HEK293 (cell line): ENCODE data around the gene CUL9.

ENCODE experiments used
- CTCF ChIA-PET: fragments of 350-600 bp; formaldehyde crosslinking; extraction: SDS; loops from one replicate; lab custom pipeline; 2021; ENCODE audit warnings: antibody characterized with exemption; lab: Yijun Ruan, JAX
- POLR2A ChIA-PET: fragments of 300-600 bp; formaldehyde crosslinking; extraction: SDS; loops from one replicate; lab custom pipeline; 2020; ENCODE audit warnings: antibody characterized with exemption, inconsistent platforms; lab: Yijun Ruan, JAX
- H3K27ac ChIP-seq: fragments of 200-500 bp; sonication (Bioruptor generic); 2 replicates; pipeline ENCODE4 v1.5.1; 2014; ENCODE audit warnings: low read depth, low read length, control low read depth, inconsistent platforms; ENCODE audit errors: extremely low read depth
- H3K36me3 ChIP-seq, 2 experiments: fragments of 200-500 bp in 1 of 2; sonication (Bioruptor generic) in 1 of 2; 1 replicate in 1 of 2; 2 replicates in 1 of 2; pipeline ENCODE4 v1.5.1; 2014 to 2017; ENCODE audit warnings: inconsistent platforms in 2 of 2, low read length in 2 of 2; ENCODE audit not compliant: control insufficient read depth in 2 of 2, insufficient read depth in 1 of 2
- H3K4me1 ChIP-seq: fragments of 200-500 bp; sonication (Bioruptor generic); 2 replicates; pipeline ENCODE4 v1.5.1; 2014; ENCODE audit warnings: mild to moderate bottlenecking, low read length, inconsistent platforms; ENCODE audit not compliant: control insufficient read depth, insufficient read depth
- H3K4me3 ChIP-seq: 2 replicates; pipeline ENCODE4 v1.5.1; 2011; ENCODE audit warnings: low read depth, mild to moderate bottlenecking, control low read depth, low read length, moderate library complexity
- H3K9me3 ChIP-seq: fragments of 200-500 bp; sonication (Bioruptor generic); 2 replicates; pipeline ENCODE4 v1.5.1; 2014; ENCODE audit warnings: low read depth, low read length, inconsistent platforms; ENCODE audit not compliant: control insufficient read depth, insufficient read depth
- CTCF ChIP-seq: fragments of 450-650 bp; formaldehyde crosslinking; IDR thresholded peaks from 2 replicates; pipeline ENCODE4 v1.5.1; 2016; ENCODE audit warnings: missing biosample characterization, missing genetic modification characterization
- ZBTB26 ChIP-seq: fragments of 450-650 bp; formaldehyde crosslinking; optimal IDR thresholded peaks from 2 replicates; pipeline ENCODE3; 2016; ENCODE audit warnings: missing biosample characterization, mild to moderate bottlenecking, missing genetic modification characterization
- ZBTB48 ChIP-seq: fragments of 450-650 bp; formaldehyde crosslinking; IDR thresholded peaks from 2 replicates; pipeline ENCODE4 v1.5.1; 2016; ENCODE audit warnings: missing biosample characterization, missing genetic modification characterization
- ZFP41 ChIP-seq: fragments of 450-650 bp; formaldehyde crosslinking; IDR thresholded peaks from 2 replicates; pipeline ENCODE4 v1.5.1; 2016; ENCODE audit warnings: missing biosample characterization, missing genetic modification characterization, borderline replicate concordance
- ZIC2 ChIP-seq: fragments of 450-650 bp; formaldehyde crosslinking; IDR thresholded peaks from 2 replicates; pipeline ENCODE4 v1.5.1; 2016; ENCODE audit warnings: missing biosample characterization, missing genetic modification characterization
- ZNF2 ChIP-seq: fragments of 450-650 bp; formaldehyde crosslinking; IDR thresholded peaks from 2 replicates; pipeline ENCODE4 v1.5.1; 2016; ENCODE audit warnings: missing biosample characterization, missing genetic modification characterization
- ZNF23 ChIP-seq: fragments of 450-650 bp; formaldehyde crosslinking; IDR thresholded peaks from 2 replicates; pipeline ENCODE4 v1.5.1; 2016; ENCODE audit warnings: missing biosample characterization, missing genetic modification characterization, borderline replicate concordance
- ZNF274 ChIP-seq, 2 experiments: fragments of 200-500 bp in 1 of 2; fragments of 450-650 bp in 1 of 2; sonication (Bioruptor generic) in 1 of 2; formaldehyde crosslinking in 1 of 2; IDR thresholded peaks; 2 replicates each; pipeline versions ENCODE4 v1.5.1 to v1.6.1; 2014 to 2016; ENCODE audit warnings: borderline replicate concordance in 1 of 2, inconsistent platforms in 1 of 2, low read length in 1 of 2, missing biosample characterization in 1 of 2, missing genetic modification characterization in 1 of 2
- ZNF335 ChIP-seq: fragments of 450-650 bp; formaldehyde crosslinking; conservative IDR thresholded peaks from 2 replicates; pipeline ENCODE4 v1.5.1; 2016; ENCODE audit warnings: missing biosample characterization, missing genetic modification characterization
- ZNF341 ChIP-seq: fragments of 450-650 bp; formaldehyde crosslinking; IDR thresholded peaks from 2 replicates; pipeline ENCODE4; 2016; ENCODE audit warnings: low read depth, missing biosample characterization, missing genetic modification characterization
- ZNF600 ChIP-seq: fragments of 450-650 bp; formaldehyde crosslinking; IDR thresholded peaks from 2 replicates; pipeline ENCODE4 v1.5.1; 2016; ENCODE audit warnings: missing biosample characterization, missing genetic modification characterization
- ZNF654 ChIP-seq: fragments of 450-650 bp; formaldehyde crosslinking; IDR thresholded peaks from 2 replicates; pipeline ENCODE4 v1.5.1; 2016; ENCODE audit warnings: low read depth, missing biosample characterization, missing genetic modification characterization
- ZNF707 ChIP-seq: fragments of 450-650 bp; formaldehyde crosslinking; IDR thresholded peaks from 2 replicates; pipeline ENCODE4 v1.5.1; 2016; ENCODE audit warnings: missing biosample characterization, missing genetic modification characterization

Gene CUL9

GRCh38 chr6:43262000-43262779 is 80.2 kb downstream of the CUL9 start:
- POLR2A ChIA-PET: interaction anchor here (2.1 kb wide), 1 partner anchor 107 kb away, joined by 7 read pairs; the partner anchor contains the start of gene ZNF318
- no peaks in the 10 kb centered on the region for H3K9me3 ChIP-seq
- TF ChIP-seq ZFP41 (tag by site-specific recombination) (no peak), ZIC2 (tag by site-specific recombination) (peak; percentile 61)
- no peak overlapping the region for H3K27ac ChIP-seq
- CTCF ChIA-PET: interaction anchor here (0.6 to 7.6 kb wide), 16 partner anchors 11 to 601 kb away, joined by 3 to 83 read pairs (median 4); partner anchors contain the start of genes ABCC10 and DNPH1
- H3K36me3 ChIP-seq: no peaks in the 10 kb centered on the region
- no peaks in the 10 kb centered on the region for H3K4me1 ChIP-seq
- H3K4me3 ChIP-seq: no peak overlapping the region

- no peaks in the 10 kb centered on the region for H3K9me3 ChIP-seq
- CTCF ChIA-PET: interaction anchor here (0.7 to 7.6 kb wide), 18 partner anchors 11 to 601 kb away, joined by 3 to 83 read pairs (median 4); partner anchors contain the start of gene DNPH1
- H3K4me3 ChIP-seq: no peak overlapping the region
- POLR2A ChIA-PET: interaction anchor here (1.3 to 2.1 kb wide), 2 partner anchors 71 to 107 kb away, joined by 4 to 7 read pairs; partner anchors contain the start of gene ZNF318
- H3K27ac ChIP-seq: no peak overlapping the region
- no peaks in the 10 kb centered on the region for H3K36me3 ChIP-seq
- TF ChIP-seq ZNF2 (tag by site-specific recombination) (no peak), ZNF341 (tag by site-specific recombination) (peak; percentile 29; the same call in 1 of the 2 replicates), ZNF707 (no peak), ZNF335 (tag by site-specific recombination) (no peak)
- H3K4me1 ChIP-seq: no peaks in the 10 kb centered on the region
Observed at GRCh38 chr6:43262780-43263313, 80.9 kb downstream of the CUL9 start.

GRCh38 chr6:43263314-43264178 is 81.5 kb downstream of the CUL9 start:
- no peaks in the 10 kb centered on the region for H3K4me1 ChIP-seq
- TF ChIP-seq ZBTB48 (tag by site-specific recombination): peak; percentile 91
- peak; percentile 89 for TF ChIP-seq ZNF654
- peak; percentile 88 for TF ChIP-seq CTCF (tag by site-specific recombination)
- TF ChIP-seq ZNF600 (tag by site-specific recombination): 0 out of 2 replicates have a peak, but pooled peaks have one; percentile 21
- peak; percentile 17 for TF ChIP-seq ZBTB26
- TF ChIP-seq ZNF274 (IDR thresholded peaks at IDR 0.05; ENCODE audit: low read length): no peak
- TF ChIP-seq ZNF274 (tag by site-specific recombination; IDR thresholded peaks at IDR 0.05; ENCODE audit: borderline replicate concordance): no peak
- no peak for TF ChIP-seq ZNF23 (tag by site-specific recombination)
- no peaks in the 10 kb centered on the region for H3K9me3 ChIP-seq
- CTCF ChIA-PET: interaction anchor here (0.5 to 7.6 kb wide), 28 partner anchors 9 to 1627 kb away, joined by 3 to 83 read pairs (median 4); partner anchors contain the start of gene DNPH1
- H3K36me3 ChIP-seq: no peaks in the 10 kb centered on the region
- H3K4me3 ChIP-seq: no peak overlapping the region
- POLR2A ChIA-PET: interaction anchor here (0.9 to 2.1 kb wide), 3 partner anchors 70 to 204 kb away, joined by 4 to 7 read pairs (median 5); partner anchors contain the start of genes KLC4, MRPL2 and ZNF318
- no peak overlapping the region for H3K27ac ChIP-seq
